Activated CD4-positive, alpha-beta T cell treated with anti-CD3 and anti-CD28 coated beads, Interleukin-2, Interleukin-6, amounts not matched to agents 100 ng/mL and 50 ng/mL, durations not matched to agents 16 hours and 8 hours (primary cell): ENCODE measurements around the gene GADD45GIP1.
"Not testable (repeated sequence)": the region's sequence is repeated elsewhere in the genome, so short reads cannot be mapped to it uniquely, and the experiment has no call there.

ENCODE experiments used
- DNase-seq: peaks from one replicate; pipeline ENCODE4 v3.0.0-alpha.2; 2020

GADD45GIP1 gene

DNA sequence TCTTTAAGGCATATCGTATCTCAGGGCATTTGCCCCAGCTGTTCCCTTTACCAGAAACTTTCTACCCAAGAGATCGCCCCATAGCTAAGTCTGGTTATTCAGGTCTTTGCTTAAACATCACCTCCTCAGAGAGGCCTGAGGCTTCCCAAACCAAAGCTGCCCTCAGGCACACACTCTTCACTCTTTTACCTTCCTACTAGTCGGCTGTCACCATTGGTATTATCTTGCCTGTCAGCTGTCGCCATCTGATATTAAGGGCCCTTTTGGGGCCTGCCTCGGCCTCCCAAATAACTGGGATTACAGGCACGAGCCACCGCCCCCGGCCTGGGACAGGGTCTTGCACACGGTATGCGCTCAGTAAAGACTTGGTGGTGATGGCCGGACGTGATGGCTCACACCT, 1.0 kb downstream of the GADD45GIP1 start:
- no peak for DNase-seq

- DNase-seq, result not testable (repeated sequence)
These were observed 1.4 kb downstream of the GADD45GIP1 start for GRCh38 chr19:12955575-12955974.

GRCh38 chr19:12954612-12954962, 2.4 kb downstream of the GADD45GIP1 start:
- no peak for DNase-seq

DNA sequence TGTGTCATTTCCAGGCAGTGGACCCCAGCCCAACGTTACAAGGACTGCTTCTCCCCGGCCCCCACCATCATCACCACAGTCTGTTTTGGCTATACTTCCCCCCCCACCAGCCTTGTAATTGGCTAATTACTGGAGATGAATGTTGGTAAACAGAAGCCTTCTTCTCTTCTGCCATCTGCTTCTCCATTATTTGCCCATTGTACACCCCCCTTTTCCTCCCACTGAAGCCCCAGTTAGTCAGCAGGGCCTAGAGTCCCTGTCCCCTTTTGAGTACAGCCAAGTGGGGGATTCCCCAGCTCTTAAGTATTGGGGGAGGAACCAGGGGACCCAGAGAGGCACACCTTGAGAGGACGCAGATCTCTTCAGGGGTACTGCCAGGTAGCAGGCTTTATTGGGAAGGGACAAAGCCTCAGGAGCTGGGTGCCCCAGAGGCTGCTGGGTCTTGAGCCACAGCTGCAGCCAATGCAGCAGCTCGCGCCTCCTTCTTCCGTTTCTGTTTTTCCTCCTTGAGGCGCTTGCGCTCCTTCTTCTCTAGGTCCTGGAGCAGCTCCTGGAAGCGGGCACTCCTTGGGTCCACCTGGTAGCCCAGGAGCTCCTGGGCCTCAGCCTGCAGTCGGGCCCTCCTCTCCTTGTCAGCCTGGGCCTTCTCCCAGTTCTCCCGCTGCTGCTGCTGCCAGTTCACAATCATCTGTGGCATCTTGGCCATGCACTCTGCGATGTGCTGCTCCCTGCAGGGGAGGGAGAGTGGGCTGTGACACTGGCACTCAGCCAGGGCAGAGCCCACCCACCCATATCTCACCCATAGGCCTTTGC, 3.0 kb downstream of the GADD45GIP1 start:
- DNase-seq, result no peak

GRCh38 chr19:12953138-12953798, 3.8 kb downstream of the GADD45GIP1 start:
- no peak for DNase-seq

- DNase-seq, result no peak
These were observed 4.4 kb downstream of the GADD45GIP1 start for GRCh38 chr19:12952488-12953137.

DNA sequence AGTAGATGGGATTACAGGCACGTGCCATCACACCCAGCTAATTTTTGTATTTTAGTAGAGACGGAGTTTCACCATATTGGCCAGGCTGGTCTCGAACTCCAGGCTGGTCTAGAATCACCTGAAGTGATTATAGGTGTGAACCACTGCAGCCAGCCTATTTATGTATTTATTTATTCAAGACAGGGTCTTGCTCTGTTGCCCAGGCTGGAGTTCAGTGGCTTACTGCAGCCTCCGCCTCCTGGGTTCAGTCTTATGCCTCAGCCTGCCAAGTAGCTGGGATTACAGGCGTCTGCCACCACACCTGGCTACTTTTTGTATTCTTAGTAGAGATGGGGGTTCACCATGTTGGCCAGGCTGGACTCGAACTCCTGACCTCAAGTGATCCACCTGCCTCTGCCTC, 5.0 kb downstream of the GADD45GIP1 start:
- DNase-seq, result not testable (repeated sequence)

GRCh38 chr19:12949363-12950283, 7.4 kb downstream of the GADD45GIP1 start:
- no peak for DNase-seq

DNA sequence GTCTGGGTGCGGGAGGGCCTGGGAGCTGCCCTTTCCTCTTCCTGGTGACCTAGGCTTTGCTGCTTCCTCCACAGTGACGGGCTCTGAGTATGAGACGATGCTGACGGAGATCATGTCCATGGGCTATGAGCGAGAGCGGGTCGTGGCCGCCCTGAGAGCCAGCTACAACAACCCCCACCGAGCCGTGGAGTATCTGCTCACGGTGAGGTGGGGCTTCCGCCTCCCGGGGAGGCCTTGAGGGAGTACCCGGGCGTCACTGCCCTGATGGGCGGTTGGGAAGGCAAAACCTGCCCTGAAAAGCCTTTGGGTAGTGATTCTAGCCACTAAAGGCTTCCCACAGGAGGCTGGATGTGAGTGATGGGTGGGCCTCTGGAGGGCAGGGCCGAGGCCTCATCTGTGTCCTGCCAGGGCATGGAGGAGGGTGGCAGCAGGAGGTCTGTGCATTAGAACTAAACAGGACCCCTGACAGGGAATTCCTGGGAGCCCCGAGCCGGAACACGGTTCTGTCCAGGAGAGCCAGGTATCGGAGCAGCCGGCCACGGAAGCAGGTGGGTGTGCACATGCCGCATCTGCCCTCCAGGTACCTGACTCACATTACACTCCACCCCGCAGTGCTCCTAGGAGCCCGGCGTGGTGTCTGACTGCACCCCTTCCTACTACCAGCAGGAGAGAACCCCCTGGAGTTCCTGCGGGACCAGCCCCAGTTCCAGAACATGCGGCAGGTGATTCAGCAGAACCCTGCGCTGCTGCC, 8.2 kb downstream of the GADD45GIP1 start:
- no peak for DNase-seq

- no peak for DNase-seq
These were observed 9.1 kb downstream of the GADD45GIP1 start for GRCh38 chr19:12947702-12948611.

- DNase-seq, result no peak
These were observed 10.1 kb downstream of the GADD45GIP1 start for GRCh38 chr19:12946731-12947496.

GRCh38 chr19:12946092-12946721, 10.8 kb downstream of the GADD45GIP1 start:
- DNase-seq, result peak; percentile 75

GRCh38 chr19:12945479-12946091, 11.4 kb downstream of the GADD45GIP1 start, which contains the start of gene RAD23A:
TSS of gene RAD23A (plus strand) at chr19:12945862. CDS start at chr19:12945949, 87 bp downstream.
- peak; percentile 99 for DNase-seq

- DNase-seq, result no peak
These were observed 12.8 kb downstream of the GADD45GIP1 start for GRCh38 chr19:12944104-12944674.

- no peak for DNase-seq
These were observed 13.5 kb downstream of the GADD45GIP1 start for GRCh38 chr19:12943437-12944044.

DNA sequence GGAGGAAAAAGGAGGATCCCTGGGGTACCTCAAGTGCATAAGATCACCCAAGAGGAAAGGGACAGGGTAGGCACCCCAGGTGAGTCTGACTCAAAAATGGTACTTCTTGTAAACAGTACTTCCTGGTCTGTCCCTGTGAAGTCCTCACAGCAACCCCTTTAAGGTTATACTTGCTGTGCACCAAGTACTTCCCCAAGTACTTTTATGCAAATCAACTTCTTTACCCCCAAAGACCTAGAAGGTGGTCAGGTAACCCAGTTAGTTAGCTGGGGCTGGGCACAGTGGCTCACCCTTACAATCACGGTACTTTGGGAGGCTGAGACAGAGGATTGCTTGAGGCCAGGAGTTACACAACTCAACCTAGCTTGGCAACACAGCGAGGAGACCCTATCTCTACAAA, 16.1 kb downstream of the GADD45GIP1 start:
- DNase-seq, result no peak

GRCh38 chr19:12939975-12940423, 17.0 kb downstream of the GADD45GIP1 start:
- no peak for DNase-seq
